Middle frontal gyrus (tissue), 1 donor: Measurements from ENCODE around the gene DNAH8.

Source experiments
- DNase-seq: peaks from one replicate; pipeline ENCODE4 v3.0.0-alpha.2; 2015; ENCODE audit warnings: low spot score; ENCODE audit errors: extremely low spot score

Gene DNAH8

DNA sequence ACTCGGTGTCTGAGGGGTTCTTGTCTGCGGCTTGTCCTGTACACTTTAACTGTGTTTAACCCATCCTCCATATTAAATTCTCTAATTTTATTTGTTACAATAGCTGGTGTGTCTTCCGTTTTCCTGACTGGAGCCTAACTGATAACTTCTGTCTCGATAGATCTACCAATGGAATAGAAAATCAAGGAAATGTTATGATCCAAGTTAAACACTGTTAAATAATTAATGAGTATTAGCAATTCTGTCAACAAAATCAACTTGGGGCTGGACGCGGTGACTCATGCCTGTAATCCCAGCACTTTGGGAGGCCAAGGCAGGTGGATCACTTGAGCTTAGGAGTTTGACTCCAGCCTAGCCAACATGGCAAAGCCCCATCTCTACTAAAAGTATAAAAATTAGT is 81.7 kb downstream of the DNAH8 start:
- no peak for DNase-seq

DNA sequence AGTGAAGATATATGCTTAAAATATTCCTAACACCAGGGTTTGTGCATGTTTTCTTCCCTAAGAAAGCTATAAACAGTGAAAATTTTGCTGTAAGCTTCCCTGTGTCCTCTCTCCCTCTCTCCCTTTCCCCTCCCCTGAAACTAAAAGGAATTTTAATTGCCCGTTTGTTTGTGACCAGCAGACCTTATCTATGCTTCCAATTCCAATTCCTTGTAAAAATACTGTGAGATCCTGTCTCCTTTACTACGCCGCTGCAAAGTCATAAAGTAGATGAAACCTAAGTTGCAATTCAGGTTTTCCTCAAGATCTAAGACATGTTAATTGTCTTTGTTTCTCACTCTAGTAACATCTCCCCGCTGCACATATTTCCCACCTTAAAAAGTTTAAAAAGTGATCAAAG is 82.3 kb downstream of the DNAH8 start:
- no peak for DNase-seq

DNA sequence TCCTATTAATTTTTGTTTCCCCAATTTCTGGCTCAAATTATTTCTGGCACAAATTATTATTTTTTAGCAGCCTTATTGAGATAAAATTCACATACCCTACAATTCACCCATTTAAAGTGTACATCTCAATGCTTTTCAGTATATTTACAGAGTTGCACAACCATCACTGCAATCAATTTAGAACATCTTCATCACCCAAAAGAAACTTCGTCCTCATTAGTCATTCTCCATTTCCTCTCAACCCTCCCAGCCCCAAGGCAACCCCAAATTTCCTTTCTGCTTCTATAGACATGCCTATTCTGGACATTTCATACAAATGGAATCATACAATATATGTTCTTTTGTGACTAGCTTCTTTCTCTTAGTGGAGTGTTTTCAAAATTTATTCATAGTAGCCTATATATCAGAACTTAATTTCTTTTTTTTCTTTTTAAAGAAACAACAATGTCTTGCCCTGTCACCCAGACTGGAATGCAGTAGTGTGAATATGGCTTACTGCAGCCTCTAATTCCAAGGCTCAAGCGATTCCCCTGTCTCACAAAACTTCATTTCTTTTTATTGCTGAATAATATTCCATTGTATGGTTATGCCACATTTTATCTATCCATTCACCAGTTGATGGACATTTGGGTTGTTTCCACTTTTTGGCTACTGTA is 84.5 kb downstream of the DNAH8 start:
- DNase-seq, result no peak

DNA sequence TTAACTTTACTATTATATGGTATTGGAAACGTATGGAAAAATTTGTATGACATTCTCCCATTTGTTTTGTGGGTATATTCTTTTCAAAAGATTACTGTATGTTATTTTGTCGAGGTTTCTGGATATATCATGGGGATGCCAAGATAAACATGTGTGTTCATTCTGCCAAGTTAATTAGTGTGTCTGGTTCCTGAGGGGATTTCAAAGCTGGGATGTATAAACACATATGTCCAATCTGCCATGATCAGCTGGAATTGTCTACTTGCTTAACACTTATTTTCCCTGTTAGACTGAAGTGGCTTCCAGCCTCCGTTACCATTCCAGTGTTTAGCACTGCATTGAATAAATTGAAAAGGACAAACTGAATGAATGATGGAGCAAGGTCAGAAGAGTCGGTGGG is 86.2 kb downstream of the DNAH8 start:
- no peak for DNase-seq

DNA sequence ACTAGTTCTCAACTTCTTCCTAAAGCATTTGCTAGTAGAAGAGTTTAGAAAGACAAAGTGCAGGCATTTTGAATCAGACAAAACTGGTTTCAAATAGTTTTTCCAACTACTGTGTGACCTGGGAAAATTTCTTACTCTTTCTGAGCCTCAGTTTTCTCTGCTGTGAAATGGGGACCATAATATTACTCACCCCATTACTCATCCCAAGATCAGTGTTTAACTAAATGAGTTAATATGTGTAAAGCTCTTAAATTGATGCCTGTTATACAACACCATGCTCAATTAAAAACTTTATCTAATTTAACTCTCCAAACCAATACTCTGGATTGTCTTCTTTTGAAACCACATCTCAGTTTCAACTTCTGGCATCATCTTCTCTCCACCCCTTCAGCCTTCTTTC is 87.4 kb downstream of the DNAH8 start:
- no peak for DNase-seq

DNA sequence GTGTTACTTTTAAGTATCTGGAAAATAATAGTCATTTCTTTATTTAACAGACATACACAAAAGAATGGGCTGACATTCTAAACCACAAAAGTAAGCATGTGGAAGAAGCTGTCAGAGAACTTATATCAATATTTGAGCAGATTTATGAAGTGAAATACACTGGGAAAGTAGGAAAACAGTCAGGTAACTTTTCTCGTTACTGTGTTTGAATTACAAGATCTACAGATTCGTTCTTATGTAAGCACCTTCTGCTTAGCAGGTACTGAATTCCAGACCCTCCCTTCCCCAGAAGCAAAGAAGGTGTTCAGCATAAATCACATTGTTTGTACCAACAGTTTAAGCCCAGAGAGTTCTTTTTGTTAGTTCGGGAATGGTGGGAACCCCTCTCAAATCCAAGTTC is 88.0 kb downstream of the DNAH8 start:
- DNase-seq, result no peak

DNA sequence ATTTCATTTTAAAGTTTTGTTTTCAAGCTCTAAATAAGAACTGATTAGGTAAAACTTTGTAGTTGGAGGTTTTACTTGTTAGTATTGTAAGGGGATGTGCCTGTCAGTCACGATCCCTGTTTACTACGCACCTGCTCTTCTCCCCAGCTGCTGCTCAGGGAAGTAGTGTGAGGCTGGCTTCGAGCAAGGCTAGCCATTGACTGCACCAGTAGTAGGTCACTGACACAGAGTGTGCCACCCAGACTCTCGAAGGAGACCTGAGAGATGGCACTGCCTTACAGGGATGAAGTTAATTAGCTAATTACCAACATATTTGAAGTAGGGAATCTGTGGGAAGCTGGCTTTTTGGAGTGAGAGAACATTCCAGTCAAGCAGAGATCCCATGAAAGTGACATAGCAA is 89.2 kb downstream of the DNAH8 start:
- DNase-seq, result no peak

DNA sequence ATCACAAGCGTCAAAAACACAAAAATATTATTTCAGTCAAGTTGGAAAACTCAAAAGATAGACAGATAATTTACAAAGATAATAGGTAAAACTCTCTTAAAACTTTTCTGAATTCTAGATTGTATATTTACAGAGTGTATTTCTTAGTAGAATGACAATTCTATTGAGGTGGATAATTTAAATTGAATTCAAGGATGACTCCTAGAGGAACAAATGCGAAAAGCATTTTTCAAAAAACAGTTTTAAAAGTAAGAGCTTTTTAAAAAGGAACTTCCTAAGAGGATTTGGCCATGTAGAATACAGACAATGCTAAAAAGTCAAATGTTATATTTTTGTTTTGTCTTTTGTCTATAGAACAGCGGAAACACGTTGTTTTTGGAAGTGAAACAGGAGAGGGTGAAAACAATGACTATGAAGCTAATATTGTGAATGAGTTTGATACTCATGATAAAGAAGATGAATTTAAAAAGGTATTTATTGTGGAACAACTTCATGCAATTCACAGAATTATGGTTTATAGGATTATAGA is 90.1 kb downstream of the DNAH8 start:
- no peak for DNase-seq

DNA sequence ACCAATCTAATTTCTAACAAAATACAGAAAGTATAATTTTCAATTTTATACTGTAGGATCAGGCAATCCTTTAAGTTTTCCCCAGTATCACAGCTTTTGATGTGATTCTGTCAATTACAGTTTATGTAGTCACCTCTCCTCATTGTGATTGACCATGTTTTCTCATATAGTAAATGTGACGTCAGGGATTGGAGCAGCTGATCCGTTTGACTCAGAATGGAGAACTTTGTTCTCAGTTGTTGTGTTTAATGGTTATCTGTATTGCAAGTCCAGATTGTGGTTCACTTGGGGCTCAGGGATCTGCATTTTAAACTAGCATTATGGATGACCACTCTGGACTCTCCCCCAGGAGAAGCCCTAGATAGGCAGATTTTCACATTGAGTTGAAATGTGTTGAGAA is 90.6 kb downstream of the DNAH8 start:
- DNase-seq, result no peak

DNA sequence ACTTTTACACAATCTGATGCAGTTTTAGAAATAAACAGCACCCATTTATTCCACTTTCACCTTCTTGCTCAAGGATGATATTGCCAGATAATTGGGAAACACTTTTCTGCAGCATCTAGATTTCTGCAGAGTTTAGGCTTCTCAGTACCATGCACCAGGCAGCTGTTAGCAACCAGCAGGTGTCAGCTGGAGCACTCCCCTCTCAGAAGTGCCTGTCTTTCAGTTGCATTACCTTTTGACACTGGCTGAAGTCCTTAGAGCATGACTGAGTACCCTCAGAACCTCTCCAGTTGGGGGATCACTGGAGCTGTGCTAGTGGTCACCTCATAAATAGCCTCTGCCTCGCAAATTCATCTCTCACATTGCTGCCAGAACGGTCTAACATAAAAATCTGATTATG is 91.2 kb downstream of the DNAH8 start:
- no peak for DNase-seq

DNA sequence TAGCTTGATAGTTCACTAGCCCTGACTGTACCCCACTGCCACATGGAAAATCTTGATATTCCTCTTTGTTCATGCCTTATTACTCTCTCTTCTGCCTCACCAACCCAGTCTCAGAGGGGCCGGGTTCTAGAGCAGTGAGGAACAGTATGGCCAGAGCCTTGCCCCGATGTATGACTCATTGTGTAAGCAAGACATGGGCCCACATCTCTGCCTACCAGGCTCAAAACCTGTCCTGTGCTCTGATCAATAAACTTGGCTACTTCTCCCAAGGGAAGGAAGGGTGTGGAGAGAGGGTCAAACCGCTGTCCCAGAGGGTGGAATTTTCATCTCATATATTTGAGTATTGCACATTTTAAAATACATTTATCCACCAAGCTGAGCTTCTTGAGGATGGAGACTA is 91.7 kb downstream of the DNAH8 start:
- DNase-seq, result no peak

DNA sequence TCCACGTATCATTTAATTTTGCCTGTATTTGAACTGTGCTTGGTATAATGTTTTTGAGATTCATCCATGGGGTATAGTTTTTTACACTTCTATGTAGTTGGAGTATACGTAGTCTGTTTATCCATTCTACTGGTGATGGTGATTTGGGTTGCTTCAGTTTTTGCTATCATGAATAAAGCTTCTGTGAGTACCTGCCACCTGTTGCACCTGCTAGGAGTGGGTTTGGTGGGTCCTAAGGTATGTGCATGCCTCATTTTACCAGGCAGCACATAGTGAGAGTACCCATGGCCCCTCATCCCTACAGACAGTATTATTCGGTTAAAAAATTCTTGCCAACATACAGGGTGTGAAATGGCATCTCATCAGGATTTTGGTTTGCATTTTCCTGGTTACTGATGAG is 92.9 kb downstream of the DNAH8 start:
- no peak for DNase-seq

DNA sequence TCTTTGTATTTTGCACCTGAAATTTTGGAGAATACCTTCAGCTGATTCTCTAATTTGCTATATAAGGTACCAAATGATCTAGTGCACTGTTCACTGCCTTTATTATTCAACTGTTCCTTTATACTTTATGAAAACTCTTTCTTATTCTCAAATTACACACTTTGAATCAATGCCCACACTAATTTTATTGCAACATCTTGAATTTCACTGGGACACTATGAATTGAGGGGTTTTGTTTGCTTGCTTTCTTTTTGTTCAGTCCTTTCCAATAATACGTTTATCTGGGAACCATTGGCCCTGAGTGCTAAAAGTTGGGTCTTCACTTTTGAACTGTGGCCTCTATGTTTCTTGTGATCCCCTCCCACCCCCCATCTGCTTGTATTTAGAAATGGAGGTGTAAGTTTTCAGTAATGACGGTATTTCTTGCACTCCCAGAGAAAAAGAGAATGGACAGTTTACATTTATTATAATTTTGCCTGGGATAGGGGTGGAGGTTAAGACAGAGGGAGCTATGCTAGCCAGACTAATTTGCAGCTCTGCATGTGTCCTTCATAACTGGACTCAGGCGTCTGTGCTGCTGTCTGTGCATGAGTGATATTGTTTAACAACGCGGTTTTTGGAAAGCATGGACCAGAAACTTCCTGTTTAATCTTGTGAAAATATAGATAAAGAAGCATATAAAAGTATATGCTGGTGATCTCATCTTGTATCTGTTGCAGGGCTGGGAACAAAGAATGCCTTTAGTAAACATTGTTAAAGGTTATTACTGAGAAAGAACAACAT is 98.1 kb downstream of the DNAH8 start:
- DNase-seq, result no peak

DNA sequence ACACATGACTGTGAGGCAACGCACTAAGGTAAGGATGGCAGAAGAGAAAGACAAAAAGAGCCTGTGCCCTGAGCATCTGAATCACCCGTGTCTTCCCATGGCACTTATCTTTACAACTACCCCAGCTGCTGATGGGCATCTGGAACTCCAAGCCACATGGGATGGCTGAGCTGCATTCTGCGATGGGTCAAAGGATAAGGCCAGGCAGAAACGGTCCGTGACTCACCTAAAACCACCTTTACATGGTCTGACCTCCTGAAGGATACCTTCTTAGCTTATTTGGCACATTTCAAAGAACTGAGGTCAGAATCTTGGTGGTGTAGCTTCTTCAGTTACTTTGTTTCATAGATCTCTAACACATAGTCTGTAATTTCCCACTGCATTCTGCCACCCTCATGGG is 99.7 kb downstream of the DNAH8 start:
- DNase-seq, result no peak

DNA sequence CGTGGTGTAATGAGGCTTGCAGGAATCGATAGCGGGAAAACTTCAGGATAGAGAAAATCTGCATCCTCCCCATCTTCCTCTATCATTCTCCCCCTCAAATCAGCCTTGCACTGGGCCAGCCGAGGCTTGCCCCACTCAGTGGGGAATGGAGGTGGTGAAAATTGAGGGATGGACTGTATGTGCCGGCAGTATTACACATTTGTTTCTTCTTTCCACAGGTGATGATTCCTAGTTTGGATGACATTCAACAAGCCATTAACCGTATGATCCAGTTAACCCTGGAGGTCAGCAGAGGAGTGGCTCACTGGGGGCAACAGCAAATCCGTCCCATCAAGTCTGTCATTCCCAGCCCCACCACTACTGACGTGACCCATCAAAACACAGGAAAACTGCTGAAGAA is 100.1 kb downstream of the DNAH8 start:
- no peak for DNase-seq

DNA sequence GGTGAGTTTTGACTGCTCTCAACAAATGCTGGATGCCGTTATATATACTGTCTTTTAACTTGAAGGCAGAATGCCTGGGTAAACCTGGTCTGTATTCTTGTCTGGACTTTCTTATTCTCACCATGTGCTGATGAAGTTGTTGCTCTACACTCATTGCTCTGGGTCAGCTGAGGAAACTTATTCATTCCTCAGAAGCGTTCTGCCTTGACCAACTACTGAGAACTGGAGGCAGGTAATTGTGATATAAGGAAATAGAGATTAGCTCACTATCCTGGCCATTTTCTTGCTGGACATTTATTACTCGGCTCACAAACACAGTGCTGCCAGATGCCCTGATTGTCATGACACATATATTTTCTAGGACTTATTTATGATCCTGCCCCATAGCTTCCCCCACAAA is 103.6 kb downstream of the DNAH8 start:
- no peak for DNase-seq

DNA sequence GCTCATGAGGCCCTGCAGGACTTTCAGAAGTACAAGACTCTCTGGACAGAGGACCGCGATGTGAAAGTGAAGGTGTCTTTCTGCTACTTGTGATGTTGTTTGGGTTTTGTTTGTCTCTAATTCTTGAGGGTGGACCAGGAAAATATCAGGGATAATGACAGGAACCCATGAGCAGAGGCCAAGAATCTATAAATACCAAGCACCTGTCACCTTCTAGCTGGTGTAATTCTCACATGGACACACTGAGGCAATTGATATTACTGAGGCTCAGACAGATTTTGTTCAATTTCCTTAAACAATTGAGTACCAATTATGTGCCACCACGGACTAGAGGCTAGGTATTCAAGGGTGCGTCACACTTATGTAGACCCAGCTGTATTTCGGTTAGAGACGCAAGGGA is 107.9 kb downstream of the DNAH8 start:
- DNase-seq, result no peak

DNA sequence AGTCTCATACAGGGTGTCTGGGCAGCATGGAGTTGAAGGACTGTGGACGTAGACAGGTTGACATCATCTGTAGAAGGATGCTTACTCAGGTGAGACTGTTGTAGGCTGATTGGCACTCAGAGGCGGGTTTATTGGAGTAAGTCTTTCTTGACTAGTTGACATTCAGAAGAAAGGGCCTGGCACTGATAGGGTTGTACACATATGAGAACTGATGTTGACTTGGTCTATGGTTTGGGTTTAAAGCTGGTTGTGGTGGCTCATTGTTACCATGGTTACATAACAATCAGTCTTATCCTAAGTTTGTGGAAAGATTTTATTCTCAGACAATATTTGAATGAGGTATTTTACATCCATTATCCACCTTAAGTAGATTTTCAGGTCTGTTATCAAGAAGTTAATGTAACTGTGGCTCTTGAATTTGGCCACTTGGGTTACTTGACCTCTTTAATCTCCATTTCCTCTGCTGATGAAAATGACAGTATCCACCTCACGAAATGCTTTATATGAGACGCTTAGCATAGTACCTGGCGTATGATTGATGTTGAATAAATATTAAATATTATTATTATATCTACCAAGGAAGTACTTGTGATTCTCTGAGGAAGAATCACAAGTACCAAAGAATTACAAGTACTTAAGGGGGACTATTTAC is 109.3 kb downstream of the DNAH8 start:
- DNase-seq, result no peak

DNA sequence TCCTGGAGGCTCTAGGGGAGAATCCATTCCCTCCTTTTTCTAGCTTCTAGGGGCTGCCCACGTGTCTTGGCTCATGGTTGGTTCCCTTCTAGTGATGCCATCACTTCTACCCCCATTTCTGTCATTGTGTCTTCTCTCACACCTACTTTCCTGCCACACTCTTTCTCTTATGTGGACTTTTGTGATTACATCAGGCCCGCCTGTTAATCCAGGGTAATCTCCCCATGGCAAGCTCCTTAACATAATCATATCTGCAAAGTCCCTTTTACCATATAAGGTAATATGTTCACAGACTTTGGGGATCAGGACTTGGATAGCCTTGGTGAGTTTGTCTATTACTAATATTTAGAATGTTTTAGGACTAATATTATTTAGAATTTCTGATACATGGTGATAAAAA is 111.9 kb downstream of the DNAH8 start:
- no peak for DNase-seq

DNA sequence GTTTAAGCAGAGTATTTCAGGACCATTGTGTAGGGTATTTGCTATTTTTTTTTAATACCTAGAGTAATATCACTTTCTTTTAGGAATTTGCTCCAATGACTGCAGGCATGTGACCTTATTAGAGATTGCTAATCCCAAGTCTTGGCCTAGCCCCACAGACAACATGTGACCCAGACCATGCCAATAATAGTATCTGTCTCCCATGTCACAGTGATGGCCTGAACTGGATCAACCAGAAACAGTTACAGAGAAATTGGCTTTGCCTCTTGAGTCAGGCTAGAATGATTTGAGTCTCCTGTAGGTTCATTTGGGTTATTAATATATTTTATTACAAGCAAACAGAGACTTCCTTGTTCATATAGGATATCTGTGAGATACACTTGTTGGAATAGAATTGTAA is 116.8 kb downstream of the DNAH8 start:
- no peak for DNase-seq

DNA sequence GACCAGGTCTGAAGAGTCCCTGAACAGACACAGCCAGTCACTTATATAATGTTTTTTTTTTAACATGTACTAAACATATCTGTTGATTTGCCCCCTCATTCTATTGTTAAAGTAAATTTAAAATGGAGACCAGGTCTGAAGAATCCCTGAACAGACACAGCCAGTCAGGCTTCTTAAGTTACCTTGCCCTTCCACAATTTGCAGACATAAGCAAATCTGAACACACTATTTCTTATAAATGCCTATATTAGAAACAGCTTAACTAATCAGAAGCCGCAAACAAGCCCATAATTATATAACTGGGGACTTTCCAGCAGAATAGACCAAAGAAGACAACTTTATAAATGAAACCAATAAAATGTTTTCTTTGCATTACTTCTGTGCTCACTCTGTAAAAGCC is 118.2 kb downstream of the DNAH8 start:
- DNase-seq, result no peak

DNA sequence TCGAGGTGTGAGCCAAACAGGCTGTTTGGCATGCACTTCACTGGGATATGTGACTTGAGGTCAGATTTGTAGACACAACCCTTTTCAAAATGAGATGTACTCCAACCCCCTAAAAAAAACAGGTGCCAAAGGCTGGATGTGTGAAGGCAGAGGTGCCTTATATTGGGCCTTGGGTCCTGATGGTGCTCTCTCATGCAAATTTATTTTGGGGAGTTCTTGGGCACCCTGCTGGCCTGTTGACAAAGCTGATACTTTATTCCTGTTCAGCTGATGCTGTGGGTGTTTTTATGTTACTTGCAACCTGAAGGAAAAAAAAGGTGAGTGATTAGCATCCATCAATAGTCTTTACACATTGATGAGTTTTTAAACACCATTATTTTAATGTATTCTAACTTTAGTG is 121.5 kb downstream of the DNAH8 start:
- DNase-seq, result no peak

DNA sequence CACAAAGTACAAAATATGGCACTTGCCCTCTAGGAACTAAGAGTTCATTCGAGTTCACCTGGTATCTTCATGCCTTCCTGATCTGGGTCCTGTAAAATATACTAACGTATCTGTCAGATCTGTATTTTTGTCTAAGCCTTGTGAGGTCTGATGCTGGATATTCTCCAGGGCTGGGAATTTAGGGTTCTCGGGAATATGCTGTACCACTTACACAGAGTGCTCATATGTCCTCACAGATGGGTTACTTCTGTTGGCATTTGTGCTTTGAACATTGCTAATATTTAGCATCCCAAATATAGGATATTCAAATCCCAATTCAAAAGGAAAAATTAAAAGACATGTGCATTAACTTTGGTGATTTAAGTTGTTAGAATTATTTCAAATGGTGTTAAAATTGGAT is 122.0 kb downstream of the DNAH8 start:
- no peak for DNase-seq
